GM18526 (cell line): ENCODE measurements around the gene ARFIP1.

Source experiments
- POLR2A ChIP-seq: IDR thresholded peaks from 3 replicates; pipeline ENCODE4 v1.6.1; 2011; ENCODE audit not compliant: insufficient read length; ENCODE audit errors: extremely low read depth

Gene ARFIP1

GRCh38 chr4:152936446-152937335, 156.9 kb downstream of the ARFIP1 start:
- TF ChIP-seq POLR2A = no peak

GRCh38 chr4:152937336-152938236, 157.8 kb downstream of the ARFIP1 start:
- TF ChIP-seq POLR2A = no peak

DNA sequence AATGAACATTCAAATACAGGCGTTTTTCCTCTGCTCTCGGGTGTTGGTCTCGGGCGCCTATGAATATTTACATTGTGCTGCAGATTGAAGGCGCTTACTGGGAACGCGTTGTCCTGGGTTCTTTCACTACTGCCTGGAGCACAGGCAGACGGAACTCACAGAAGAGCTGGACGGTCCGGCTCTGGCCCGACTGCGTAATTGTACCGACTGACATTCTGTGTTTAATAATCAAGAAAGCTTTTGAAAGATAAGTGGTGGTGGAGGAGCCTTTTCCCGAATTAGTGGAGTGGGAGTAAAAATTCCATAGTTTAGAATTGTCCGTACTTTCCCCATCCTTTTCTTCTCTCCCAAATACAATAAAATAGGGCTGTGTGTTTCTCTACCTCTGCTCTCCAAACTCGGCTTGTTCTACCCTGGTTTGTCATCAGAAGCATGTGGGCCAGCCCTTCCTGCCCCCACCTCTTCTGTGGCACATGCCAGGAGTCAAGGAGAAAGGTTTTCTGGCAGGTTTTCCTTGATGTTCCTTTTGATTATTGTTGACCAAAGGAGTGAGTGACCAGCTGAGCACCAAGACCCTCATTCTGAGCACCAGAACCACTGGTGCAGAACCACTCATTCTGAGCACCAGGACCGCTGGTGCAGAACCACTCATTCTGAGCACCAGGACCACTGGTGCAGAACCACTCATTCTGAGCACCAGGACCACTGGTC, 158.6 kb downstream of the ARFIP1 start:
- no peak for TF ChIP-seq POLR2A

- no peak for TF ChIP-seq POLR2A
Measured at GRCh38 chr4:152939621-152940020, 159.9 kb downstream of the ARFIP1 start.

GRCh38 chr4:152940461-152940860, 160.7 kb downstream of the ARFIP1 start:
- TF ChIP-seq POLR2A = no peak

DNA sequence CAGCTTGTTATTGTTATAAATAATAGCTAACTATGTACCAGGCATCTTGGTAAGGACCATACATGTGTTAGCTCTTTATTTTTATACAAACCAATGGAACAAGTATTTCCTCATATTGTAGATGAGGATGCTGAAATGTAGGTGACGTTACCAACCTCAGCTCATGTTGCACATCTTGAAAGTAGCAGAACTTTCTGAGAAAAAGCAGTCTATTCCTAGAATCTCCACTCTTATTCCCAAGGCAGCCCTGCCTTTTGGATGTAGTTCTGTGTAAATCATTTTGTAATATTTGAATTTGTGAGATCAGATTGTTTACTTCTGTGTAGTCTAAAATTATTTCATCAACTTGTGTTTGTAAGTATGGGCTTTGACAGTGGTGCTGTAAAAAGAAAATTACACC, 161.7 kb downstream of the ARFIP1 start:
- TF ChIP-seq POLR2A = no peak

GRCh38 chr4:152942346-152942745, 162.6 kb downstream of the ARFIP1 start:
- TF ChIP-seq POLR2A = no peak

GRCh38 chr4:152943672-152944071, 163.9 kb downstream of the ARFIP1 start:
- TF ChIP-seq POLR2A = no peak

DNA sequence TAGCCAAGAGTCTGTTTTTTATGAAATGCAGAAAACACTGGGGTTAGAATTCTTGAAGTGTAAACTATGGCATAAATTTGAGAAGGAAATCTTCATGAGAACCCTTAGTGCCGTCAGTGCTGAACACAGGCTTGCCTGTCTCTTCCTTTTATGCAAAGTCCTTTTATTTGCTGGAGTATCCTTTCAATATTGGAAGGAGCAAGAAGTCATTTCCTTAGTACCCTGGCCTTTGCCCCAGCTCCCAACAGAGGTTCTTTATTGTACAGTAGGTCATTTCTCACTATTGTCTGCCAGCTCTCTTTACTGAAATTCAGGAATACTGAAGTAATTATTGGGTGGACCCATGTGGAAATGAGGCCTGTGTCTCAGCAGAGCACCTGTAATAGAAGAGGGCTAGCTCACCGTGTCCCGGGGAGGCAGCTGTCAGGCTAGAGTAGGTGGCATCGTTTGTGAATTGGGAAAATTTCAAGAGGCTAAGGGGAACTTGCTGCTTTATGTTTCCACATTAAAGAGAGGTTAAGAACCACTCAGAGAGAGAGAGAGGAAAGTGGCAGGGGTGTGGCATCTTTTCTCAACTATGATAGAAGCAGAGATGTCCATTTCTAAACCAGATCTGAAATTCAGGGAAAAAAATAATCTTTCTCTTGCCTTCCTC, 165.0 kb downstream of the ARFIP1 start:
- no peak for TF ChIP-seq POLR2A

DNA sequence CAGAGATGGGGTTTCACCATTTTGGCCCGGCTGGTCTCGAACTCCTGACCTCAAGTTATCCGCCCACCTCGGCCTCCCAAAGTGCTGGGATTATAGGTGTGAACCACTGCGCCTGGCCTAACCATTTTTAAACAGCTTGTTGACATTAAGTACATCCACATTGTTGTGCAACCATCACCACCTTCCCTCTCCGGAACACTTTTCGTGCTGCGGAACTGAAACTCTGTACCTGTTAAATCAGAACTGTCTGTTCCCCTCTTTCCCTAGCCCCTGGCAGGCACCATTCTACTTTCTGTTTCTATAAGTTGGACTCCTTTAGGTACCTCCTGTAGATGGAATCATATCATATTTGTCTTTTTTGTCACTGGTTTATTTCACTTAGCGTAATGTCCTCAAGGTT, 165.9 kb downstream of the ARFIP1 start:
- TF ChIP-seq POLR2A = no peak

DNA sequence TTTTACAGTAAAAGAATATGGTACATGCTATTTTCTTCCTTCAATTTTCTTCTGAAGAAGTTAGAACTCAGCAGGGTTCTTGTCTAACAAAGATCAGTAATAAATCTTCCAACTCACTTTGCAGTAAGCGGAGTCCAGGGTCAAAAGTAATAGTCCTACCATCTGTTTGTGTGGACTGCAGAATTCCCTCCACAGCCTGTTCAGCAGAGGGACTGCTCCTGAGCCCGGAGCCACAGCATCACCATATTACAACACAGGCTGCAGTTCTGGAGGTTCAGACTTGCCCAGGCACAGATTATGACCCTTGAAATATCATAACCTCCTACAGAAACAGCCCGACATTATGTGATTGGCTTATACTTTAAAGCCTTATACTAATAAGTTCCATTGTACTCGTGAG, 166.7 kb downstream of the ARFIP1 start:
- no peak for TF ChIP-seq POLR2A

GRCh38 chr4:152947311-152947710, 167.6 kb downstream of the ARFIP1 start:
- TF ChIP-seq POLR2A = no peak

- TF ChIP-seq POLR2A = no peak
Measured at GRCh38 chr4:152949930-152950329, 170.2 kb downstream of the ARFIP1 start.

GRCh38 chr4:152950402-152951274, 170.9 kb downstream of the ARFIP1 start:
- TF ChIP-seq POLR2A = no peak

- TF ChIP-seq POLR2A = no peak
Measured at GRCh38 chr4:152951348-152951747, 171.6 kb downstream of the ARFIP1 start.
